ENCODE measurements around the gene WWTR1. TPM values are rescaled to one million over a fixed set of nuclear protein-coding genes. Genes with fewer than 3 reads are reported as not detected.

WWTR1 gene
- total and polyA plus RNA-seq, 9 donors = 35.5 to 88.5 (median 74.7) TPM

GRCh38 chr3:149494022-149494758 is 163.6 kb downstream of the WWTR1 start:
- Histone ChIP-seq H3K4me1 (ENCODE audit: control insufficient read depth, insufficient read depth, low read length) (no peaks in the 10 kb centered on the region), H3K36me3 (ENCODE audit: control insufficient read depth, insufficient read depth, low read length) (no peaks in the 10 kb centered on the region), H3K9me3 (replicated peaks; ENCODE audit: control insufficient read depth, low read depth, low read length) (no peaks in the 10 kb centered on the region), H3K4me3 (ENCODE audit: low read length) (no peak overlapping the region), H3K27ac (ENCODE audit: low read length) (no peak overlapping the region), H3K27me3 (ENCODE audit: control insufficient read depth, insufficient read depth, low read length) (no peaks in the 10 kb centered on the region)
- DNase-seq = peak; percentile 74
- 0% methylated on average over 1 of the region's 11 CpGs for WGBS (ENCODE audit: insufficient coverage)

- DNase-seq = no peak
- no peaks in the 10 kb centered on the region for H3K27me3 ChIP-seq (ENCODE audit: control insufficient read depth, insufficient read depth, low read length)
- no peak overlapping the region for H3K27ac ChIP-seq (ENCODE audit: low read length)
- H3K4me1 ChIP-seq (ENCODE audit: control insufficient read depth, insufficient read depth, low read length) = no peaks in the 10 kb centered on the region
- no peaks in the 10 kb centered on the region for H3K9me3 ChIP-seq (replicated peaks; ENCODE audit: control insufficient read depth, low read depth, low read length)
- H3K36me3 ChIP-seq (ENCODE audit: control insufficient read depth, insufficient read depth, low read length) = no peaks in the 10 kb centered on the region
- 80% methylated on average over 8 of the region's 8 CpGs for WGBS (ENCODE audit: insufficient coverage)
- H3K4me3 ChIP-seq (ENCODE audit: low read length) = no peak overlapping the region
Measured at GRCh38 chr3:149493315-149494021, 164.4 kb downstream of the WWTR1 start.

DNA sequence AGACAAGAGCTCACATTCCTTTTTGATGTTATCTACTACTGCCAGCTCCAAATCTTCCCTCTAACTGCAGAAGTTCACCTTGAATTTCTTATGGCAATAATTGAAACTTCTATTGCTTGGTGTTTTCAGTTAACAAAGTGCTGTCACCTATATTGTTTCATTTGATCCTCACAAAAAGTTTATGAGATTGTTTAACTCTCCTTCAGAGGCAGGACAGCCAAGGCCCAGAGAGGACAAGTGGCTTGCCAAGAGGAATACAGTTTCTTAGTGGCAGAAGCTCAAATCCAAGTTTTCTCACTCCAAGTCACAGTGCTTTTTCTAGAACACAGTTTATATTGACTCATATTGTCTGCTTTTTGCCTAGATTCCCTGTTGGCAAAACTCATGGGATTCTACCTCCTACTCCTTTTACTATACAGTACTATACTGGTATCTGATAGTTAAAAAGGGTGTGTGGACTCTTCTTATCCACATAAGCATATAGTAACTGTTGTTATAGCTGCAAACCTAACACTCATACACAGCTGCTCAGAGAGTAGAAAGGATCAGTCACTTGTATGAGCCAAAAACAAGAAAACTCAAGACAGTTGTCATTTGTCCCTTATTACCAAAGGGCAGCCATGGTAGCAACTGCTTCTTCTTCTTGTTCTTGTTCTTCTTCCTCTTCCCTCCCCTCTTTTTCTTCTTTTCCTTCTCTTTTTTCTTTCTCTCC is 167.4 kb downstream of the WWTR1 start:
- Histone ChIP-seq H3K4me3 (ENCODE audit: low read length) (no peak overlapping the region), H3K4me1 (ENCODE audit: control insufficient read depth, insufficient read depth, low read length) (no peaks in the 10 kb centered on the region), H3K9me3 (replicated peaks; ENCODE audit: control insufficient read depth, low read depth, low read length) (no peaks in the 10 kb centered on the region), H3K27ac (ENCODE audit: low read length) (no peak overlapping the region), H3K27me3 (ENCODE audit: control insufficient read depth, insufficient read depth, low read length) (no peaks in the 10 kb centered on the region), H3K36me3 (ENCODE audit: control insufficient read depth, insufficient read depth, low read length) (no peaks in the 10 kb centered on the region)
- no peak for DNase-seq

GRCh38 chr3:149489060-149489690 is 168.7 kb downstream of the WWTR1 start:
- 50% methylated on average over 2 of the region's 6 CpGs for WGBS (ENCODE audit: insufficient coverage)
- Histone ChIP-seq H3K9me3 (replicated peaks; ENCODE audit: control insufficient read depth, low read depth, low read length) (no peaks in the 10 kb centered on the region), H3K27me3 (ENCODE audit: control insufficient read depth, insufficient read depth, low read length) (no peaks in the 10 kb centered on the region)

GRCh38 chr3:149487598-149488197 is 170.1 kb downstream of the WWTR1 start:
- Histone ChIP-seq H3K4me1 (ENCODE audit: control insufficient read depth, insufficient read depth, low read length) (no peaks in the 10 kb centered on the region), H3K9me3 (replicated peaks; ENCODE audit: control insufficient read depth, low read depth, low read length) (no peaks in the 10 kb centered on the region), H3K27me3 (ENCODE audit: control insufficient read depth, insufficient read depth, low read length) (no peaks in the 10 kb centered on the region), H3K27ac (ENCODE audit: low read length) (no peak overlapping the region), H3K36me3 (ENCODE audit: control insufficient read depth, insufficient read depth, low read length) (no peaks in the 10 kb centered on the region), H3K4me3 (ENCODE audit: low read length) (no peak overlapping the region)
- no peak for DNase-seq
- 50% methylated on average over 2 of the region's 6 CpGs for whole genome bisulfite sequencing (ENCODE audit: insufficient coverage)

More at GRCh38 chr3:149489060-149489690, 168.7 kb downstream of the WWTR1 start:
- DNase-seq = no peak
- Histone ChIP-seq H3K27ac (ENCODE audit: low read length) (no peak overlapping the region), H3K4me3 (ENCODE audit: low read length) (no peak overlapping the region), H3K36me3 (ENCODE audit: control insufficient read depth, insufficient read depth, low read length) (no peaks in the 10 kb centered on the region), H3K4me1 (ENCODE audit: control insufficient read depth, insufficient read depth, low read length) (no peaks in the 10 kb centered on the region)

DNA sequence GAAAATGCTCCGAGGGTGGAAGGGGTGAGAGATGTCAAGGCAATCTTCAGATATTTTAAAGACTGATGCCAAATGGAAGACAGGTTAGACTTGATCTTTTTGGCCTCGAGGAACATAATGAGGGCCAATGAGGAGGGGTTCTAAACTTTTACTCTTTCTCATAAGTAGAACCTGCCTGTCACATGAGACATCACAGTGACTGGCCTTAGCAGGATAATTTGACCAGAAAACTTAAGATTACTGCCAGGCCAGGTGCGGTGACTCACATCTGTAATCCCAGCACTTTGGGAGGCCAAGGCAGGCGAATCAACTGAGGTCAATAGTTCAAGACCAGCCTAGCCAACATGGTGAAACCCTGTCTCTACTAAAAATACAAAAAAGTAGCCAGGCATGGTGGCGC is 171.1 kb downstream of the WWTR1 start:
- H3K36me3 ChIP-seq (ENCODE audit: control insufficient read depth, insufficient read depth, low read length) = no peaks in the 10 kb centered on the region
- H3K4me3 ChIP-seq (ENCODE audit: low read length) = no peak overlapping the region
- no peaks in the 10 kb centered on the region for H3K27me3 ChIP-seq (ENCODE audit: control insufficient read depth, insufficient read depth, low read length)
- H3K27ac ChIP-seq (ENCODE audit: low read length) = no peak overlapping the region
- no peaks in the 10 kb centered on the region for H3K4me1 ChIP-seq (ENCODE audit: control insufficient read depth, insufficient read depth, low read length)
- DNase-seq = no peak
- H3K9me3 ChIP-seq (replicated peaks; ENCODE audit: control insufficient read depth, low read depth, low read length) = no peaks in the 10 kb centered on the region
- 83% methylated on average over 4 of the region's 5 CpGs for WGBS (ENCODE audit: insufficient coverage)

DNA sequence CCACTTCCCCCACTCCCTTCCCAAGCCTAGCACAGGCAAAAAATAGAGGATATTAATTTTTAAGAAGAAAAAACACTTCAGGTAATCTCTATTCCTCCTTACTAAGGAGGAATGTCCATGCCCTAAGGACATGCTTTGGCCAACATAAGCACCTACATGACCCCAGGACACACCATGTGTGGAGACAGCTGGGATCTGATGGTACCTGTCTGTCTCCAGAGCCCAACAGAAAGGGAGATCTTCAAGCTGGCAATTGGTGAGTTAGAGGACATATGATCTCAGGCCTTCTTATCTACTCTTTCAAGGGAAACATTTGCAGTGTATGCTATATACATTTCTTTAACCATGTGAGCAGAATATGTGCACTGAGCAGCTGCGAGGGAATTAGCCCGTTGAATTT is 176.3 kb downstream of the WWTR1 start:
- no peaks in the 10 kb centered on the region for H3K27me3 ChIP-seq (ENCODE audit: control insufficient read depth, insufficient read depth, low read length)
- no peak overlapping the region for H3K27ac ChIP-seq (ENCODE audit: low read length)
- H3K4me1 ChIP-seq (ENCODE audit: control insufficient read depth, insufficient read depth, low read length) = peaks cover 12% of the 10 kb centered on the region
- WGBS (ENCODE audit: insufficient coverage) = no CpG with 5 or more reads among the region's 2 CpGs
- DNase-seq = peak; percentile 30
- H3K4me3 ChIP-seq (ENCODE audit: low read length) = no peak overlapping the region
- no peaks in the 10 kb centered on the region for H3K36me3 ChIP-seq (ENCODE audit: control insufficient read depth, insufficient read depth, low read length)
- H3K9me3 ChIP-seq (replicated peaks; ENCODE audit: control insufficient read depth, low read depth, low read length) = no peaks in the 10 kb centered on the region

GRCh38 chr3:149481056-149481455 is 176.8 kb downstream of the WWTR1 start:
- WGBS (ENCODE audit: insufficient coverage) = no CpG with 5 or more reads among the region's 3 CpGs
- no peaks in the 10 kb centered on the region for H3K36me3 ChIP-seq (ENCODE audit: control insufficient read depth, insufficient read depth, low read length)
- H3K27me3 ChIP-seq (ENCODE audit: control insufficient read depth, insufficient read depth, low read length) = no peaks in the 10 kb centered on the region
- no peak overlapping the region for H3K4me3 ChIP-seq (ENCODE audit: low read length)
- no peak overlapping the region for H3K27ac ChIP-seq (ENCODE audit: low read length)
- no peaks in the 10 kb centered on the region for H3K9me3 ChIP-seq (replicated peaks; ENCODE audit: control insufficient read depth, low read depth, low read length)
- DNase-seq = no peak
- H3K4me1 ChIP-seq (ENCODE audit: control insufficient read depth, insufficient read depth, low read length) = peaks cover 12% of the 10 kb centered on the region

DNA sequence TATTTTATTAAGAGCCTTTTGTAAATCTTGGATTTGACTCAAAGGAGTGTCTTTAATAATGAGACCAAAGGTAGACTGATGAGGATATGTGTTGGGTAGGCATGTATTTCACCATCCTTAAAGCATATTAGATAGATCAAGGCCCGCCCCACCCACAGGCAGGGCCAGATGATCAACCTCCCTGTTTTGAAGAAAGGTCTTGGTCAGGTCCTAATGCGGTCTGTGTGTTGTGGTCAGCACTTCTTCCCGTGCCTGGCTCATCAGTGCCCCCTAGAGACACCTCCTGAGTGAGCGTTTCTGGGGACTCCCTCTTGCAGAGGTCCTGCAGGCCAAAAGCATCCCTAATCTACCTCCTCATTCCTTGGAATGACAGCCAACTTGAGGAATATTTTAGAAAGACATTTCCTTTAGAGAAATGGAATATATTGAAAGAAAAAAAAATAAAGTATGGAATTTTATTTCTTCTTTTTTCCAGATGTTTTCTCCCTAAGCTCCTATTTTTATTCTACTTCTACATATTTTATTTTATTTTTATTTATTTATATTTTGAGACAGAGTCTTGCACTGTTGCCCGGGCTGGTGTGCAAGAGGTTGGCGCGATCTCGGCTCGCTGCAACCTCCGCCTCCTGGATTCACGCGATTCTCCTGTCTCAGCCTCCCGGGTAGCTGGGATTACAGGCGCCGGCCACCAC is 177.4 kb downstream of the WWTR1 start:
- Histone ChIP-seq H3K4me3 (ENCODE audit: low read length) (no peak overlapping the region), H3K9me3 (replicated peaks; ENCODE audit: control insufficient read depth, low read depth, low read length) (no peaks in the 10 kb centered on the region), H3K4me1 (ENCODE audit: control insufficient read depth, insufficient read depth, low read length) (peaks cover 14% of the 10 kb centered on the region), H3K27ac (ENCODE audit: low read length) (no peak overlapping the region), H3K36me3 (ENCODE audit: control insufficient read depth, insufficient read depth, low read length) (no peaks in the 10 kb centered on the region), H3K27me3 (ENCODE audit: control insufficient read depth, insufficient read depth, low read length) (no peaks in the 10 kb centered on the region)
- 78% methylated on average over 10 of the region's 15 CpGs for WGBS (ENCODE audit: insufficient coverage)
- DNase-seq = peak; percentile 82
